ENCODE data around the gene DUS2. TPM values are rescaled to one million over a fixed set of nuclear protein-coding genes. Genes with fewer than 3 reads are reported as not detected.

Gene DUS2
- total and polyA plus RNA-seq, 9 of the 15 experiments (the other 6 are each of a cell fraction or from before 2014, with no cell fraction given), result 5.8 to 22.5 (median 20.6) TPM

DNA sequence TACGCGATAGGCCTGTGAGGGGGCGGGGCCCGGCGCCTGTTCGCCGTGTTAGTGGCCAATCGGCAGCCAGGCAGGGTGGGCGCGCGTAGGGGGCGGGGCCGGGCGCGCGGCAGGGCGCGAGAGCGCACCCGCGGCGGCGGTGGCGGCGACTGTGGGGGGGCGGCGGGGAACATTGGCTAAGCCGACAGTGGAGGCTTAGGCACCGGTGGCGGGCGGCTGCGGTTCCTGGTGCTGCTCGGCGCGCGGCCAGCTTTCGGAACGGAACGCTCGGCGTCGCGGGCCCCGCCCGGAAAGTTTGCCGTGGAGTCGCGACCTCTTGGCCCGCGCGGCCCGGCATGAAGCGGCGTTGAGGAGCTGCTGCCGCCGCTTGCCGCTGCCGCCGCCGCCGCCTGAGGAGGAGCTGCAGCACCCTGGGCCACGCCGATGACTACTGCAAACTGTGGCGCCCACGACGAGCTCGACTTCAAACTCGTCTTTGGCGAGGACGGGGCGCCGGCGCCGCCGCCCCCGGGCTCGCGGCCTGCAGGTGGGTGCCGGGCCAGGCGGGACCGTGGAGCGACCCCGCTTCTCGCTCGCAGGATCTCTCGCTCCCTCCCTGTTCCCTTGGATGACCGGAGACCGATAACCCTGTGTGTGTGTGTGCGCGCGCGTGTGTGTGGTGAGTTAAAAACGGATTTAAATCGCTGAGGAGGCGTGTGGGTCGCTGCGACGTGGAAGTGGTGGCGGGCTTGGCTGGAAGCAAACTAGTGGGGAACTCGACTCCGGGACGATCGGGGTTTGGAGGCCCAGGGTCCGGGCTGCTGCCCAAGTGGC, 62.4 kb downstream of the DUS2 start, which contains the start of gene NFATC3 (continued):
- TF ChIP-seq, protein P1, sequence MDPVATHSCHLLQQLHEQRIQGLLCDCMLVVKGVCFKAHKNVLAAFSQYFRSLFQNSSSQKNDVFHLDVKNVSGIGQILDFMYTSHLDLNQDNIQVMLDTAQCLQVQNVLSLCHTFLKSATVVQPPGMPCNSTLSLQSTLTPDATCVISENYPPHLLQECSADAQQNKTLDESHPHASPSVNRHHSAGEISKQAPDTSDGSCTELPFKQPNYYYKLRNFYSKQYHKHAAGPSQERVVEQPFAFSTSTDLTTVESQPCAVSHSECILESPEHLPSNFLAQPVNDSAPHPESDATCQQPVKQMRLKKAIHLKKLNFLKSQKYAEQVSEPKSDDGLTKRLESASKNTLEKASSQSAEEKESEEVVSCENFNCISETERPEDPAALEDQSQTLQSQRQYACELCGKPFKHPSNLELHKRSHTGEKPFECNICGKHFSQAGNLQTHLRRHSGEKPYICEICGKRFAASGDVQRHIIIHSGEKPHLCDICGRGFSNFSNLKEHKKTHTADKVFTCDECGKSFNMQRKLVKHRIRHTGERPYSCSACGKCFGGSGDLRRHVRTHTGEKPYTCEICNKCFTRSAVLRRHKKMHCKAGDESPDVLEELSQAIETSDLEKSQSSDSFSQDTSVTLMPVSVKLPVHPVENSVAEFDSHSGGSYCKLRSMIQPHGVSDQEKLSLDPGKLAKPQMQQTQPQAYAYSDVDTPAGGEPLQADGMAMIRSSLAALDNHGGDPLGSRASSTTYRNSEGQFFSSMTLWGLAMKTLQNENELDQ (CRISPR knock-in tag; IDR thresholded peaks at IDR 0.05; ENCODE audit: borderline replicate concordance), result no peak
- TF ChIP-seq, protein P2, sequence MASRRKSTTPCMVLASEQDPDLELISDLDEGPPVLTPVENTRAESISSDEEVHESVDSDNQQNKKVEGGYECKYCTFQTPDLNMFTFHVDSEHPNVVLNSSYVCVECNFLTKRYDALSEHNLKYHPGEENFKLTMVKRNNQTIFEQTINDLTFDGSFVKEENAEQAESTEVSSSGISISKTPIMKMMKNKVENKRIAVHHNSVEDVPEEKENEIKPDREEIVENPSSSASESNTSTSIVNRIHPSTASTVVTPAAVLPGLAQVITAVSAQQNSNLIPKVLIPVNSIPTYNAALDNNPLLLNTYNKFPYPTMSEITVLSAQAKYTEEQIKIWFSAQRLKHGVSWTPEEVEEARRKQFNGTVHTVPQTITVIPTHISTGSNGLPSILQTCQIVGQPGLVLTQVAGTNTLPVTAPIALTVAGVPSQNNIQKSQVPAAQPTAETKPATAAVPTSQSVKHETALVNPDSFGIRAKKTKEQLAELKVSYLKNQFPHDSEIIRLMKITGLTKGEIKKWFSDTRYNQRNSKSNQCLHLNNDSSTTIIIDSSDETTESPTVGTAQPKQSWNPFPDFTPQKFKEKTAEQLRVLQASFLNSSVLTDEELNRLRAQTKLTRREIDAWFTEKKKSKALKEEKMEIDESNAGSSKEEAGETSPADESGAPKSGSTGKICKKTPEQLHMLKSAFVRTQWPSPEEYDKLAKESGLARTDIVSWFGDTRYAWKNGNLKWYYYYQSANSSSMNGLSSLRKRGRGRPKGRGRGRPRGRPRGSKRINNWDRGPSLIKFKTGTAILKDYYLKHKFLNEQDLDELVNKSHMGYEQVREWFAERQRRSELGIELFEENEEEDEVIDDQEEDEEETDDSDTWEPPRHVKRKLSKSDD (conservative IDR thresholded peaks at IDR 0.05; ENCODE audit: low read length), result 0 out of 2 replicates have a peak, but pooled peaks have one; percentile 60
- TF ChIP-seq, protein P3, sequence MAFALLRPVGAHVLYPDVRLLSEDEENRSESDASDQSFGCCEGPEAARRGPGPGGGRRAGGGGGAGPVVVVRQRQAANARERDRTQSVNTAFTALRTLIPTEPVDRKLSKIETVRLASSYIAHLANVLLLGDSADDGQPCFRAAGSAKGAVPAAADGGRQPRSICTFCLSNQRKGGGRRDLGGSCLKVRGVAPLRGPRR (CRISPR knock-in tag; IDR thresholded peaks at IDR 0.05), result no peak
- no peak; the same call in 1 of the 2 replicates for TF ChIP-seq HMGXB4 (CRISPR knock-in tag; IDR thresholded peaks at IDR 0.05)
- TF ChIP-seq SNRNP70 (optimal IDR thresholded peaks at IDR 0.05; ENCODE audit: low read depth, low read length), result no peak
- TF ChIP-seq ZNF280B (CRISPR knock-in tag; IDR thresholded peaks at IDR 0.05), result no peak
- TF ChIP-seq RBM22 (IDR thresholded peaks at IDR 0.05; ENCODE audit: low read depth, low read length, poor library complexity, severe bottlenecking), result peak; percentile 51
- no peak for TF ChIP-seq BRD9 (IDR thresholded peaks at IDR 0.05; ENCODE audit: low read depth, partially characterized antibody)
- TF ChIP-seq, protein P4, sequence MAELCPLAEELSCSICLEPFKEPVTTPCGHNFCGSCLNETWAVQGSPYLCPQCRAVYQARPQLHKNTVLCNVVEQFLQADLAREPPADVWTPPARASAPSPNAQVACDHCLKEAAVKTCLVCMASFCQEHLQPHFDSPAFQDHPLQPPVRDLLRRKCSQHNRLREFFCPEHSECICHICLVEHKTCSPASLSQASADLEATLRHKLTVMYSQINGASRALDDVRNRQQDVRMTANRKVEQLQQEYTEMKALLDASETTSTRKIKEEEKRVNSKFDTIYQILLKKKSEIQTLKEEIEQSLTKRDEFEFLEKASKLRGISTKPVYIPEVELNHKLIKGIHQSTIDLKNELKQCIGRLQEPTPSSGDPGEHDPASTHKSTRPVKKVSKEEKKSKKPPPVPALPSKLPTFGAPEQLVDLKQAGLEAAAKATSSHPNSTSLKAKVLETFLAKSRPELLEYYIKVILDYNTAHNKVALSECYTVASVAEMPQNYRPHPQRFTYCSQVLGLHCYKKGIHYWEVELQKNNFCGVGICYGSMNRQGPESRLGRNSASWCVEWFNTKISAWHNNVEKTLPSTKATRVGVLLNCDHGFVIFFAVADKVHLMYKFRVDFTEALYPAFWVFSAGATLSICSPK (IDR thresholded peaks at IDR 0.05; ENCODE audit: borderline replicate concordance), result no peak
- 0 out of 2 replicates have a peak, but pooled peaks have one; percentile 46 for TF ChIP-seq ZNF282 (CRISPR knock-in tag; IDR thresholded peaks at IDR 0.05)
- TF ChIP-seq SMARCE1 (IDR thresholded peaks at IDR 0.05), result 0 out of 2 replicates have a peak, but pooled peaks have one; percentile 14
- TF ChIP-seq, protein P5, sequence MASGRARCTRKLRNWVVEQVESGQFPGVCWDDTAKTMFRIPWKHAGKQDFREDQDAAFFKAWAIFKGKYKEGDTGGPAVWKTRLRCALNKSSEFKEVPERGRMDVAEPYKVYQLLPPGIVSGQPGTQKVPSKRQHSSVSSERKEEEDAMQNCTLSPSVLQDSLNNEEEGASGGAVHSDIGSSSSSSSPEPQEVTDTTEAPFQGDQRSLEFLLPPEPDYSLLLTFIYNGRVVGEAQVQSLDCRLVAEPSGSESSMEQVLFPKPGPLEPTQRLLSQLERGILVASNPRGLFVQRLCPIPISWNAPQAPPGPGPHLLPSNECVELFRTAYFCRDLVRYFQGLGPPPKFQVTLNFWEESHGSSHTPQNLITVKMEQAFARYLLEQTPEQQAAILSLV (tag; IDR thresholded peaks at IDR 0.05), result no peak
- TF ChIP-seq BMI1 (IDR thresholded peaks at IDR 0.05; ENCODE audit: low read length), result no peak
